WTC11 (cell line): Measurements from ENCODE around the gene CMC4. TPM values are rescaled to one million over a fixed set of nuclear protein-coding genes. Genes with fewer than 3 reads are reported as not detected.

ENCODE experiments used
- ATAC-seq: fragments of 200-7000 bp; cut with Tn5 transposase; 2 replicates; pipeline ENCODE4 v1.10.0; 2021; ENCODE audit warnings: mild to moderate bottlenecking, moderate library complexity
- CTCF ChIA-PET: fragments of 300-600 bp; sonication (Branson Sonifier 250); formaldehyde crosslinking; loops from one replicate; lab custom pipeline; 2021; ENCODE audit warnings: antibody characterized with exemption; lab: Charles Lee
- POLR2A ChIA-PET: fragments of 350-600 bp; sonication (Branson Sonifier 250); formaldehyde crosslinking; loops from one replicate; lab custom pipeline; 2021; ENCODE audit warnings: antibody characterized with exemption; lab: Charles Lee
- DNase-seq: peaks from one replicate; pipeline ENCODE4 v3.0.0; 2021; ENCODE audit warnings: low spot score
- H3K27ac Mint-ChIP-seq: 2 replicates; pipeline ENCODE4 v1.8.0; 2021; ENCODE audit warnings: mixed read lengths
- H3K27me3 Mint-ChIP-seq: 2 replicates; pipeline ENCODE4 v1.8.0; 2021; ENCODE audit warnings: low read depth, mild to moderate bottlenecking, moderate library complexity, mixed read lengths
- H3K36me3 Mint-ChIP-seq: 2 replicates; pipeline ENCODE4 v1.8.0; 2021; ENCODE audit warnings: mixed read lengths
- H3K4me1 Mint-ChIP-seq: 2 replicates; pipeline ENCODE4 v1.8.0; 2022; ENCODE audit warnings: mixed read lengths
- H3K4me3 Mint-ChIP-seq: 2 replicates; pipeline ENCODE4 v1.8.0; 2021; ENCODE audit warnings: mild to moderate bottlenecking, moderate library complexity, mixed read lengths
- H3K9me3 Mint-ChIP-seq: 2 replicates; pipeline ENCODE4 v1.8.0; 2021; ENCODE audit warnings: mixed read lengths
- CREB1 ChIP-seq: sonication (generic); formaldehyde crosslinking; IDR thresholded peaks from 2 replicates; pipeline ENCODE4 v1.8.0; 2023; ENCODE audit warnings: mild to moderate bottlenecking, missing genetic modification reagents
- ELF4 ChIP-seq: sonication (generic); formaldehyde crosslinking; IDR thresholded peaks from 2 replicates; pipeline ENCODE4 v1.8.1; 2022; ENCODE audit warnings: low read depth, mild to moderate bottlenecking, moderate library complexity, missing genetic modification reagents
- FOXP1 ChIP-seq: sonication (generic); formaldehyde crosslinking; IDR thresholded peaks from 2 replicates; pipeline ENCODE4 v1.8.0; 2022; ENCODE audit warnings: missing genetic modification reagents, mild to moderate bottlenecking, moderate library complexity, borderline replicate concordance
- GTF2I ChIP-seq: fragments of 250-450 bp; sonication (Bioruptor Pico); conservative IDR thresholded peaks from 2 replicates; pipeline ENCODE4 v1.4.0; 2021; ENCODE audit warnings: mild to moderate bottlenecking
- HMGA2 ChIP-seq: fragments of 250-450 bp; sonication (Bioruptor Pico); IDR thresholded peaks from 2 replicates; pipeline ENCODE4 v1.4.0; 2021; ENCODE audit warnings: mild to moderate bottlenecking, moderate library complexity
- HMGXB4 ChIP-seq: sonication (generic); formaldehyde crosslinking; IDR thresholded peaks from 2 replicates; pipeline ENCODE4 v1.8.1; 2023; ENCODE audit warnings: mild to moderate bottlenecking, moderate library complexity, missing genetic modification reagents
- IRF2 ChIP-seq: sonication (generic); formaldehyde crosslinking; IDR thresholded peaks from 2 replicates; pipeline ENCODE4 v1.8.0; 2022; ENCODE audit warnings: low read depth, missing genetic modification reagents, borderline replicate concordance
- KAT7 ChIP-seq: sonication (generic); formaldehyde crosslinking; IDR thresholded peaks from 2 replicates; pipeline ENCODE4 v1.8.1; 2023; ENCODE audit warnings: missing genetic modification reagents, mild to moderate bottlenecking, borderline replicate concordance
- NFYB ChIP-seq: sonication (generic); formaldehyde crosslinking; conservative IDR thresholded peaks from 2 replicates; pipeline ENCODE4 v1.8.0; 2022; ENCODE audit warnings: low read depth, missing genetic modification reagents
- STAT6 ChIP-seq: sonication (generic); formaldehyde crosslinking; conservative IDR thresholded peaks from 2 replicates; pipeline ENCODE4 v1.8.1; 2023; ENCODE audit warnings: mild to moderate bottlenecking, low read depth, missing genetic modification reagents, moderate library complexity
- ZNF425 ChIP-seq: fragments of 250-450 bp; sonication (Bioruptor Pico); conservative IDR thresholded peaks from 2 replicates; pipeline ENCODE4 v1.9.0; 2021; ENCODE audit warnings: mild to moderate bottlenecking
- total RNA-seq: library from RNA; stranded (reverse); gene quantifications from 3 replicates; pipeline ENCODE4 v1.2.3, GENCODE V29; 2021
- TF ChIP-seq, protein P1 (sequence below): sonication (generic); formaldehyde crosslinking; conservative IDR thresholded peaks from 2 replicates; pipeline ENCODE4 v1.8.1; 2022; ENCODE audit warnings: mild to moderate bottlenecking, missing genetic modification reagents
- TF ChIP-seq, protein P2 (sequence below): sonication (generic); formaldehyde crosslinking; IDR thresholded peaks from 2 replicates; pipeline ENCODE4 v1.8.0; 2022; ENCODE audit warnings: mild to moderate bottlenecking, missing genetic modification reagents
- TF ChIP-seq, protein P3 (sequence below): fragments of 200-600 bp; IDR thresholded peaks from 2 replicates; pipeline ENCODE4 v1.8.0; 2022; ENCODE audit warnings: antibody characterized with exemption

The CMC4 gene
- total RNA-seq, 1 experiment from 2014 or later = 3.0 TPM

GRCh38 chrX:155020591-155020990 is 50.3 kb downstream of the CMC4 start:
- ATAC-seq (no peak), DNase-seq (no peak)
- Mint-ChIP-seq H3K27ac (no peak overlapping the region), H3K27me3 (no peaks in the 10 kb centered on the region), H3K4me1 (peaks cover 8% of the 10 kb centered on the region), H3K9me3 (no peaks in the 10 kb centered on the region), H3K4me3 (no peak overlapping the region), H3K36me3 (no peaks in the 10 kb centered on the region)
- ChIA-PET CTCF (no interaction called here), POLR2A (no interaction called here)
- TF ChIP-seq HMGXB4 (no peak), IRF2 (CRISPR knock-in tag) (no peak), NFYB (no peak), ELF4 (CRISPR knock-in tag) (no peak), ZNF425 (no peak), HMGA2 (CRISPR knock-in tag) (no peak), GTF2I (CRISPR knock-in tag) (no peak), STAT6 (no peak), CREB1 (CRISPR knock-in tag) (no peak), FOXP1 (no peak), KAT7 (CRISPR knock-in tag) (no peak)
- TF ChIP-seq, protein P1, sequence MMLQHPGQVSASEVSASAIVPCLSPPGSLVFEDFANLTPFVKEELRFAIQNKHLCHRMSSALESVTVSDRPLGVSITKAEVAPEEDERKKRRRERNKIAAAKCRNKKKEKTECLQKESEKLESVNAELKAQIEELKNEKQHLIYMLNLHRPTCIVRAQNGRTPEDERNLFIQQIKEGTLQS (CRISPR knock-in tag) = no peak
- TF ChIP-seq, protein P2, sequence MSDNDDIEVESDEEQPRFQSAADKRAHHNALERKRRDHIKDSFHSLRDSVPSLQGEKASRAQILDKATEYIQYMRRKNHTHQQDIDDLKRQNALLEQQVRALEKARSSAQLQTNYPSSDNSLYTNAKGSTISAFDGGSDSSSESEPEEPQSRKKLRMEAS (CRISPR knock-in tag) = no peak
- TF ChIP-seq, protein P3, sequence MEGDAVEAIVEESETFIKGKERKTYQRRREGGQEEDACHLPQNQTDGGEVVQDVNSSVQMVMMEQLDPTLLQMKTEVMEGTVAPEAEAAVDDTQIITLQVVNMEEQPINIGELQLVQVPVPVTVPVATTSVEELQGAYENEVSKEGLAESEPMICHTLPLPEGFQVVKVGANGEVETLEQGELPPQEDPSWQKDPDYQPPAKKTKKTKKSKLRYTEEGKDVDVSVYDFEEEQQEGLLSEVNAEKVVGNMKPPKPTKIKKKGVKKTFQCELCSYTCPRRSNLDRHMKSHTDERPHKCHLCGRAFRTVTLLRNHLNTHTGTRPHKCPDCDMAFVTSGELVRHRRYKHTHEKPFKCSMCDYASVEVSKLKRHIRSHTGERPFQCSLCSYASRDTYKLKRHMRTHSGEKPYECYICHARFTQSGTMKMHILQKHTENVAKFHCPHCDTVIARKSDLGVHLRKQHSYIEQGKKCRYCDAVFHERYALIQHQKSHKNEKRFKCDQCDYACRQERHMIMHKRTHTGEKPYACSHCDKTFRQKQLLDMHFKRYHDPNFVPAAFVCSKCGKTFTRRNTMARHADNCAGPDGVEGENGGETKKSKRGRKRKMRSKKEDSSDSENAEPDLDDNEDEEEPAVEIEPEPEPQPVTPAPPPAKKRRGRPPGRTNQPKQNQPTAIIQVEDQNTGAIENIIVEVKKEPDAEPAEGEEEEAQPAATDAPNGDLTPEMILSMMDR = no peak

Other genes with a start within 250 kb of the CMC4 start
- gene SMIM9, start 236.5 kb downstream of the CMC4 start, total RNA-seq = not detected in 3 replicates
- gene F8A1, start 184.8 kb downstream of the CMC4 start, total RNA-seq = 26.8 to 30.2 TPM (median 28.7 TPM) in 3 replicates
- 1.6 to 2.6 TPM (median 2.2 TPM) in 3 replicates for gene F8, start 48.4 kb downstream of the CMC4 start, total RNA-seq
- 60.7 to 79.5 TPM (median 73.8 TPM) in 3 replicates for gene FUNDC2, start 44.3 kb downstream of the CMC4 start, total RNA-seq
- 8.6 to 12.8 TPM (median 10.1 TPM) in 3 replicates for gene MTCP1, start within 50 bp of the CMC4 start, total RNA-seq
- 18.5 to 19.6 TPM (median 19.4 TPM) in 3 replicates for gene BRCC3, start 372 bp upstream of the CMC4 start, total RNA-seq
- gene VBP1, start 145.3 kb upstream of the CMC4 start, total RNA-seq = 50.5 to 69.3 TPM (median 60.0 TPM) in 3 replicates
- gene RAB39B, start 193.4 kb upstream of the CMC4 start, total RNA-seq = 6.9 to 8.0 TPM (median 7.2 TPM) in 3 replicates